ENCODE measurements around the gene VASN. TPM values are rescaled to one million over a fixed set of nuclear protein-coding genes. Genes with fewer than 3 reads are reported as not detected.
A peak's percentile ranks its signal among the peaks of the same experiment; 100 is the strongest.

The VASN gene
- total and polyA plus RNA-seq, 3 experiments from 2014 or later, result 0.31 TPM; not detected in 2

DNA sequence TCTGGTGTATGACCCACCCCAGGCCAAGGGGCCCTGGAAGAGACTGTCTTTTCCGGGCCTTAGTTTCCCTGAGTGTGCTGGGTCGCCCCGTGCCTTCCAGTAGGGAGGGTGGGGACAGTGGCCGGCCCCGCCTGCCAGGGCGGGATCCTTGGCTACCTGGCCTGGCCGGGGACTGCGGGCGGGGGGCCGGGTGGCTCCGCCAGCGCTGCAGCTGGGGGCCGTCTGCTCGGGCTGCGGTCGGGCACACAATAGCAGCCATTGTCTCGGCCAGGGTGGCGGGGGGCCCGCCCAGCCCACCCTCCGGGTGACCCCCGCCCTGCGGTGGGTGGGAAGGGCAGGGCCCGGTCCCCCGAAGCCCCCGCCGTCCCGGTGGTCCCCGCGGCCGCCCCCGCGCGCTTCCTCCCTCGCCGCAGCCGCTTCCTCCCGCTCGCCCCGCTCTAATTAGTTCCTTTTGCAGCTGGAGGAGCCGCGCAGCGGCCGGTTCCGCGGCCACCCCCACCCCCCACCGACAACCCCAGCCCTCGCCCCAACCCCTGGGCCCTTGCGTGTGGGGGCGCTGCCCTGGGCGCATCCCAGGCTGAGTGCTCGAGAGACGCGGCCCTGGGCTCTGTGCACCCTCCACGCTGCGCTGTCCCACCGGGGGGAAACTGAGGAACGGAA lies 44.1 kb upstream of the VASN start:
- Histone ChIP-seq H3K9me3 (ENCODE audit: low read length) (no peaks in the 10 kb centered on the region), H3K4me3 (ENCODE audit: low read length) (peak overlapping the region; percentile 39), H3K27me3 (ENCODE audit: insufficient read depth, low read length, poor library complexity, severe bottlenecking) (no peaks in the 10 kb centered on the region), H3K36me3 (ENCODE audit: insufficient read depth, low read length) (no peaks in the 10 kb centered on the region), H3K4me1 (ENCODE audit: insufficient read depth, low read length) (peaks cover 6% of the 10 kb centered on the region), H3K27ac (ENCODE audit: low read depth, low read length) (no peak overlapping the region)
- no peaks in the 10 kb centered on the region for H3K9me3 Mint-ChIP-seq
- CTCF ChIA-PET, result interaction anchor here (0.9 to 8.0 kb wide), 10 partner anchors 15 to 74 kb away, joined by 3 to 72 read pairs (median 6); no protein-coding TSS in a partner anchor
- POLR2A ChIA-PET, result interaction anchor here (0.6 kb wide), 1 partner anchor 12 kb away, joined by 3 read pairs; no protein-coding TSS in a partner anchor
- H3K4me3 Mint-ChIP-seq, result peak overlapping the region in 3 of 7 donors; percentile 32 to 59 (median 51)
- H3K4me1 Mint-ChIP-seq, result peaks cover 0 to 10% (median 0%) of the 10 kb centered on the region in 3 donors
- no peaks in the 10 kb centered on the region for H3K36me3 Mint-ChIP-seq
- peaks cover 0 to 5% of the 10 kb centered on the region in 2 donors for H3K27me3 Mint-ChIP-seq
- DNase-seq, result no peak
- H3K27ac Mint-ChIP-seq, result no peak overlapping the region

DNA sequence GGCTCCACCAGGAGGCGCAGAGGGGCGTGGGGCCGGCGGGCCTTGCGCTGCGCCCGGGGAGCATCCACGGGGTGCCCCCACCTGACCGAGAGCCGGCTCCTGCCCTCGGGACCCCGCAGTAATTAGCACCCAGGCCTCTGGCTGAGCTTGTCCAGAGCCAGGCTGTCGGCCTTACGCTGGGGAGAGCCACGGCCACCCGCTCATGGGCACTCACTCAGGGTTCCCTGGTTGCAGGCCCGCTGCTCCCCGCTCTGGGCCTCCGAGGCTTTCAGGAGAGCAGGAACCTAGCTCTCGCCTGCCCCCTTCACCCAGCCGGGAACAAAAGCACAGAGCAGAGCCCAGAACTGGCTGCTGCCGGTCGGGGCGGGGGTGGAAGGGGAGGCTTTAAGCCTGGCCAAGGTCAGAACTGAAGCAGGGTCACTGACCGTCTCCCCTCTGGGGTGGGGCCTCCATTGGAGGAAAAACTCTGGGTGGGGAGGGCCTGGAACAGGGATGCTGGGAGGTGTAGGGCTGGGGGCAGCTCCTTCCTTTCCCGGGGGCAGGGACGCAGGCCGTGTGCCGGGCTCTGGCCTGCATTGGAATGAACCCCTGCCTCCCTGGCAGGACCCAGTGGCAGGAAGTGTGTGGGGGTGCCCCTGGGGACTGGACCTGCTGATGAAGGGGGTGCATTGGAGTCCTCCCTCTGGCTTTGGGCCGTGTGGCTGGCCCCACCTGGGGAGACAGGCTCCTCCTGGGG lies 43.4 kb upstream of the VASN start:
- Histone ChIP-seq H3K36me3 (ENCODE audit: insufficient read depth, low read length) (no peaks in the 10 kb centered on the region), H3K4me1 (ENCODE audit: insufficient read depth, low read length) (peaks cover 6% of the 10 kb centered on the region), H3K27me3 (ENCODE audit: insufficient read depth, low read length, poor library complexity, severe bottlenecking) (no peaks in the 10 kb centered on the region), H3K9me3 (ENCODE audit: low read length) (no peaks in the 10 kb centered on the region), H3K4me3 (ENCODE audit: low read length) (peak overlapping the region; percentile 39), H3K27ac (ENCODE audit: low read depth, low read length) (no peak overlapping the region)
- CTCF ChIA-PET, result interaction anchor here (0.6 to 8.0 kb wide), 9 partner anchors 11 to 233 kb away, joined by 3 to 72 read pairs (median 7); no protein-coding TSS in a partner anchor
- peak in 4 of 5 donors; percentile 21 to 66 (median 39) for DNase-seq
- Mint-ChIP-seq H3K4me1 (peaks cover 0 to 10% (median 0%) of the 10 kb centered on the region in 3 donors), H3K4me3 (peak overlapping the region in 6 of 7 donors; percentile 22 to 72 (median 55)), H3K27ac (no peak overlapping the region), H3K36me3 (no peaks in the 10 kb centered on the region), H3K9me3 (no peaks in the 10 kb centered on the region), H3K27me3 (peaks cover 0 to 5% of the 10 kb centered on the region in 2 donors)
- POLR2A ChIA-PET, result interaction anchor here (0.8 to 0.9 kb wide), 2 partner anchors 55 to 74 kb away, joined by 3 read pairs; partner anchors contain the start of gene TFAP4

DNA sequence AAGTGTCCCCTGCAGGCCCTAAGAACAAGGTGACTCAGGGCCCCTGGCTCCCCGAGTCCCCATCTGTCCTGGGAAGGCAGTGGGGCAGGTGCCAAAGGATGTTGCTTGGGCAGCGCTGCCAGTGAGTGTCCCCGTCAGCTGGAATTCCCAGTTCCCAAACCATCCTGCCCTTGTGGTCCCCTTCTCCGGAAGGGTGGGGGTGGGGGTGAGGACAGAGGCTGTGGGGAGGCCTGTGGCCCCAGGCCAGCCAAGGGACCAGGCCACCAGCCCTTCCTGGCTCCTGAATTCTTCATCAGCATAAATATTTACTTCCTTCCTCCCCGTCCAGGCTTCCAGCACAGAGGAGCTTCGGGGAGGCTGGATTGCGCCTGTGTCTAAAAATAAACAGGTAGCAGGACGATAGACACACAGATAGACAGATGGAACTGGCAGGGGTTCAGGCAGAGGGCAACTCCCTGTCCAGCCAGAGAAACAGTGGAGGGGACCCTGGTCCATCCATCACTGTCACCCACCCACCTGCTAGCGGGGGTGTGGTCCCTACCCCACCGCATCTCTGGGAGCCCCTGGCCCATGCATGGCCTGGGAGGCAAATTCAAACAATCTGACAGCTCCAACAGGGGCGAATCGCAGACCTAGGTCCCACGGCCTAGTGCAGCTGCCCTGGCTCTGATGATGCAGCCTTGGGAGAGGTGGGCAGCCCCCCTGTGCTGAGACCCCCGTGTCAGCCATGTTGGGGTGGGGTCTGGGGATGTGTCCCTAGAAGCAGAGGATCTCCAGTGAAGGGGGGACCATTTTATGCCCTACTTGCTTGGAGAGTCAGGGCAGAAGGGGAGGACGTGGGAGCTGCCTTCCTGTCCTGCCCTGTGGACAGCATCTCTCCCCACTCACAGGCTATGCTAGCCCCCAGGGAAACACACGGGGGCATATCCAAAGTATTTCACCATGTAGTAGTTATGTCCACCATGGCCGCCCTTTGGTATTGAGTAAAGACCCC lies 42.6 kb upstream of the VASN start:
- Histone ChIP-seq H3K27ac (ENCODE audit: low read depth, low read length) (no peak overlapping the region), H3K9me3 (ENCODE audit: low read length) (no peaks in the 10 kb centered on the region), H3K4me3 (ENCODE audit: low read length) (no peak overlapping the region), H3K27me3 (ENCODE audit: insufficient read depth, low read length, poor library complexity, severe bottlenecking) (no peaks in the 10 kb centered on the region), H3K36me3 (ENCODE audit: insufficient read depth, low read length) (no peaks in the 10 kb centered on the region), H3K4me1 (ENCODE audit: insufficient read depth, low read length) (peaks cover 6% of the 10 kb centered on the region)
- Mint-ChIP-seq H3K27me3 (peaks cover 0 to 7% of the 10 kb centered on the region in 2 donors), H3K4me1 (peaks cover 0 to 10% (median 0%) of the 10 kb centered on the region in 3 donors), H3K9me3 (no peaks in the 10 kb centered on the region), H3K27ac (peak overlapping the region in 1 of 8 donors; percentile 8), H3K4me3 (peak overlapping the region in 3 of 7 donors; percentile 6 to 59 (median 26)), H3K36me3 (no peaks in the 10 kb centered on the region)
- ChIA-PET POLR2A (interaction anchor here (0.8 to 0.9 kb wide), 2 partner anchors 56 to 75 kb away, joined by 3 read pairs; partner anchors contain the start of gene TFAP4), CTCF (interaction anchor here (1.0 to 8.0 kb wide), 10 partner anchors 10 to 76 kb away, joined by 3 to 72 read pairs (median 6); partner anchors contain the start of gene GLIS2)
- DNase-seq, result no peak

DNA sequence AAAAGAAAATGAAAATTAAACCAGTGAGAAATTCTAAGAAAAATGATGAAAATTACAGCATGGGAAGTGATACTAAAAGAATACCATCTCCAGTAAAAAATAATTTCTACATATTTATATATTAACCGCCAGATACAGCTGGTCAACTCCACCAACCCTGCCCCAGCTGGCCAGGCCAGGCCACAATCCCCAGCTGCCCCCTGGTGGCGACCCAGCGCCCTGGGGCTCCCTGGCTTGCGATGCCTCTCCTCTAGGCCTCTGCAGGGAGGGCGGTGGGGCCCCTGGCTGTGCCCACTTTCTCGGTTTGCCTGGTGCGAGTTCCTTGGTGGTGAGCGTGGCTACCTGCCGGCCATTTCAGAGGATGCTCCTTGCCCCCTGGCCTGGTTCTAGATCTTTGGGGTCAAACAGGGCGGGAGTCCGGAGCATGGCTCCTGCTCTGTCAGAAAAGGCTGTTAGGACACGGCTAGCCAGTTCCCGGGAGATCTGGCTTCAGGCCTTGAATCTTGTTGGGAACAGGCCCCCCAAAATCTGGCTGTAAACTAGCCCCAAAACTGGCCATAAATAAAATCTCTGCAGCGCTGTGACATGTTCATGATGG lies 41.3 kb upstream of the VASN start:
- POLR2A ChIA-PET, result interaction anchor here (0.7 kb wide), 1 partner anchor 76 kb away, joined by 3 read pairs; no protein-coding TSS in a partner anchor
- H3K27me3 Mint-ChIP-seq, result peaks cover 0 to 7% of the 10 kb centered on the region in 2 donors
- CTCF ChIA-PET, result interaction anchor here (0.7 to 8.0 kb wide), 17 partner anchors 11 to 391 kb away, joined by 3 to 72 read pairs (median 4); partner anchors contain the start of gene GLIS2

DNA sequence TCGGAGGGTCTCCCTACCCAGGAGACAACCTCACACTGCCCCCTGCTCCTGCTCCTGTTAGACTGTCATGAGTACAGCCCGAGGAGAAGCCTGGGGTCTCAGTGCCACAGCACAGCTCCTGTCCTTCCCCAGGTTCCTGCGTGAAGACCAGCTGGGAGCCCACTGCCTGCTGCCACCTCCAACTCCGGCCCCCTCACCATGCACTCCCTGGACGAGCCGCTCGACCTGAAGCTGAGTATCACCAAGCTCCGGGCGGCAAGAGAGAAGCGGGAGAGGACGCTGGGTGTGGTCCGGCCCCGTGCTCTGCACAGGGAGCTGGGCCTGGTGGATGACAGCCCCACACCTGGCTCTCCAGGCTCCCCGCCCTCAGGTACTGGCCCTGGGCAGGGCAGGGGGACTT lies 39.6 kb upstream of the VASN start:
- Mint-ChIP-seq H3K9me3 (no peaks in the 10 kb centered on the region), H3K4me3 (no peak overlapping the region), H3K27ac (no peak overlapping the region), H3K36me3 (no peaks in the 10 kb centered on the region), H3K27me3 (peaks cover 0 to 7% of the 10 kb centered on the region in 2 donors), H3K4me1 (peaks cover 0 to 6% (median 0%) of the 10 kb centered on the region in 3 donors)
- ChIA-PET CTCF (interaction anchor here (0.9 to 8.0 kb wide), 5 partner anchors 20 to 78 kb away, joined by 3 to 72 read pairs (median 3); no protein-coding TSS in a partner anchor), POLR2A (no interaction called here)
- Histone ChIP-seq H3K27me3 (ENCODE audit: insufficient read depth, low read length, poor library complexity, severe bottlenecking) (no peaks in the 10 kb centered on the region), H3K27ac (ENCODE audit: low read depth, low read length) (no peak overlapping the region), H3K4me3 (ENCODE audit: low read length) (no peak overlapping the region), H3K9me3 (ENCODE audit: low read length) (no peaks in the 10 kb centered on the region), H3K36me3 (ENCODE audit: insufficient read depth, low read length) (no peaks in the 10 kb centered on the region), H3K4me1 (ENCODE audit: insufficient read depth, low read length) (peaks cover 6% of the 10 kb centered on the region)
- DNase-seq, result no peak

More for the DNA sequence above, 41.3 kb upstream of the VASN start:
- no peaks in the 10 kb centered on the region for H3K36me3 Mint-ChIP-seq
- Histone ChIP-seq H3K27me3 (ENCODE audit: insufficient read depth, low read length, poor library complexity, severe bottlenecking) (no peaks in the 10 kb centered on the region), H3K27ac (ENCODE audit: low read depth, low read length) (no peak overlapping the region), H3K4me1 (ENCODE audit: insufficient read depth, low read length) (peaks cover 6% of the 10 kb centered on the region), H3K36me3 (ENCODE audit: insufficient read depth, low read length) (no peaks in the 10 kb centered on the region), H3K9me3 (ENCODE audit: low read length) (no peaks in the 10 kb centered on the region), H3K4me3 (ENCODE audit: low read length) (no peak overlapping the region)
- H3K4me3 Mint-ChIP-seq, result no peak overlapping the region
- H3K27ac Mint-ChIP-seq, result no peak overlapping the region
- peaks cover 0 to 10% (median 0%) of the 10 kb centered on the region in 3 donors for H3K4me1 Mint-ChIP-seq
- H3K9me3 Mint-ChIP-seq, result no peaks in the 10 kb centered on the region
- DNase-seq, result peak; percentile 53 to 74 (median 68)

DNA sequence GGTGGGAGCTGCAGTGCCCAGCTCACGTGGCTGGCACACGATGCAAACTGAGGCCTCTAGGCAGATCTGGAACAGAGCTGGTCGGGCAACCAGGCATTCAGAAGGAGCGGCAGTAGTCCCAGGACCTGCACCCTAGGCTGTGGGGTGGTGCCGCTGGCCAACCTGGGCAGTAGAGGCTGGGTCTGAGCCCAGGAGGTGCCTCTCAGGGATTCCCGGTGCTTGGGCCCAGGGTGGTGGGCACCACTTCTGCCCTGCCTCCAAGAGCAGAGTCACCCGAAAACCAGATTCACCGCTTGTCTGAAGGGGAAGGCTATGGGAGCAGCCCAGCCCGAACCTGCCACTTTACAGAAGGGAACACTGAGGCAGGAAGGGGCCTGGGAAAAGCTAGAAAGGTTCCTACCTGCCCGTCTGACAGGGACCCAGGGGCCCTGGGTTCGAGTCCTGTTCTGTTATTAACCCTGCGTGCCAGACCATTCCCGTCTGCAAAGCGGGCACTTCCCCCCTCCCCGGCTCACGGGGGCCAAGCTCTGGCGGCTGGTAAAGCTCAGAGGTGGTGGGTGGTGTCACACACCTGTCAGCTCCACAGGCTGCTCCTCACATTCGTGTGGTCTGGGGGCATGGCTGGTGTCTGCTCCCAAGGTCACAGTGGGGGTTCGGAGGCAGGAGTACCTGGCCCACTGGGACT lies 38.9 kb upstream of the VASN start:
- H3K27me3 Mint-ChIP-seq, result peaks cover 0 to 7% of the 10 kb centered on the region in 2 donors
- DNase-seq, result no peak
- Histone ChIP-seq H3K9me3 (ENCODE audit: low read length) (no peaks in the 10 kb centered on the region), H3K4me3 (ENCODE audit: low read length) (no peak overlapping the region), H3K27me3 (ENCODE audit: insufficient read depth, low read length, poor library complexity, severe bottlenecking) (no peaks in the 10 kb centered on the region), H3K27ac (ENCODE audit: low read depth, low read length) (no peak overlapping the region), H3K36me3 (ENCODE audit: insufficient read depth, low read length) (no peaks in the 10 kb centered on the region), H3K4me1 (ENCODE audit: insufficient read depth, low read length) (peaks cover 6% of the 10 kb centered on the region)
- ChIA-PET CTCF (interaction anchor here (0.9 to 8.0 kb wide), 2 partner anchors 43 to 79 kb away, joined by 3 to 72 read pairs; no protein-coding TSS in a partner anchor), POLR2A (no interaction called here)
- H3K4me3 Mint-ChIP-seq, result no peak overlapping the region
- peaks cover 0 to 6% (median 0%) of the 10 kb centered on the region in 3 donors for H3K4me1 Mint-ChIP-seq
- H3K36me3 Mint-ChIP-seq, result no peaks in the 10 kb centered on the region
- no peaks in the 10 kb centered on the region for H3K9me3 Mint-ChIP-seq
- no peak overlapping the region for H3K27ac Mint-ChIP-seq

All from CD8-positive, alpha-beta memory T cell (primary cell).